Activated T-cell treated with anti-CD3 and anti-CD28 coated beads, Interleukin-2, amount 50 U/mL, for 1 hour (primary cell): Measurements from ENCODE around the gene RRBP1.
"Not testable (repeated sequence)": the region's sequence is repeated elsewhere in the genome, so short reads cannot be mapped to it uniquely, and the experiment has no call there.

Source experiments
- DNase-seq: peaks from one replicate; pipeline ENCODE4 v3.0.0-alpha.2; 2020

Gene RRBP1

GRCh38 chr20:17707951-17708350, 25.9 kb upstream of the RRBP1 start:
- DNase-seq: not testable (repeated sequence)

GRCh38 chr20:17706632-17707031, 24.6 kb upstream of the RRBP1 start:
- DNase-seq: no peak

- DNase-seq: no peak
Measured at GRCh38 chr20:17705916-17706315, 23.9 kb upstream of the RRBP1 start.

- no peak for DNase-seq
Measured at GRCh38 chr20:17704589-17705317, 22.7 kb upstream of the RRBP1 start.

GRCh38 chr20:17701826-17702225, 19.8 kb upstream of the RRBP1 start:
- no peak for DNase-seq

- no peak for DNase-seq
Measured at GRCh38 chr20:17700637-17701036, 18.6 kb upstream of the RRBP1 start.

GRCh38 chr20:17699931-17700351, 17.9 kb upstream of the RRBP1 start, which contains the start of gene BANF2:
TSS of gene BANF2 (plus strand) at chr20:17699966. CDS start at chr20:17725026, 25,060 bp downstream.
- DNase-seq: no peak

GRCh38 chr20:17698384-17698783, 16.3 kb upstream of the RRBP1 start:
- DNase-seq: no peak

- DNase-seq: no peak
Measured at GRCh38 chr20:17697171-17697570, 15.1 kb upstream of the RRBP1 start.

- DNase-seq: no peak
Measured at GRCh38 chr20:17696287-17696686, 14.2 kb upstream of the RRBP1 start.

- DNase-seq: no peak
Measured at GRCh38 chr20:17694767-17695166, 12.7 kb upstream of the RRBP1 start.

- DNase-seq: no peak
Measured at GRCh38 chr20:17693444-17694001, 11.5 kb upstream of the RRBP1 start.

GRCh38 chr20:17691758-17692157, 9.7 kb upstream of the RRBP1 start:
- DNase-seq: no peak

GRCh38 chr20:17690144-17690543, 8.1 kb upstream of the RRBP1 start:
- no peak for DNase-seq

GRCh38 chr20:17688965-17689364, 6.9 kb upstream of the RRBP1 start:
- DNase-seq: no peak

GRCh38 chr20:17687800-17688199, 5.8 kb upstream of the RRBP1 start:
- DNase-seq: no peak

- no peak for DNase-seq
Measured at GRCh38 chr20:17685168-17685567, 3.1 kb upstream of the RRBP1 start.

GRCh38 chr20:17684077-17684888, 2.2 kb upstream of the RRBP1 start:
- DNase-seq: no peak

GRCh38 chr20:17683218-17684076, 1.4 kb upstream of the RRBP1 start:
- DNase-seq: no peak

- DNase-seq: no peak
Measured at GRCh38 chr20:17682889-17683198, 802 bp upstream of the RRBP1 start.

GRCh38 chr20:17681726-17682102, 328 bp downstream of the RRBP1 start:
- DNase-seq: no peak

GRCh38 chr20:17680836-17681725, 961 bp downstream of the RRBP1 start:
- DNase-seq: peak; percentile 85
